Gastrocnemius medialis (tissue), 4 donors: ENCODE data around the gene NEMP2. TPM values are rescaled to one million over a fixed set of nuclear protein-coding genes. Genes with fewer than 3 reads are reported as not detected.
"Not testable (repeated sequence)": the region's sequence is repeated elsewhere in the genome, so short reads cannot be mapped to it uniquely, and the experiment has no call there.

Experiments
- ATAC-seq, 2 donors: fragments of 150-250 bp; one replicate each; pipeline ENCODE4 v1.9.1; 2016
- DNase-seq, 2 donors: peaks; one replicate each; pipeline ENCODE4 v3.0.0-alpha.2; 2019
- H3K27ac ChIP-seq, 4 donors: fragments of 200-600 bp; sonication (generic); 1 replicate in 1 of 4; 2 replicates in 3 of 4; pipeline ENCODE4 v1.5.1; 2016 to 2018; ENCODE audit warnings: mild to moderate bottlenecking in 2 of 4, moderate library complexity in 1 of 4
- H3K27me3 ChIP-seq, 3 donors: fragments of 200-600 bp; sonication (generic) in 2 of 3; 1 replicate in 1 of 3; 2 replicates in 2 of 3; pipeline versions ENCODE4 v1.5.1 to v1.6.0; 2016 to 2019; ENCODE audit warnings: mild to moderate bottlenecking in 1 of 3, moderate library complexity in 1 of 3
- H3K36me3 ChIP-seq, 2 donors: fragments of 200-600 bp; sonication (generic) in 1 of 2; one replicate each; pipeline ENCODE4 v1.5.1; 2017 to 2018
- H3K4me1 ChIP-seq, 2 donors: fragments of 200-600 bp; sonication (generic) in 1 of 2; one replicate each; pipeline ENCODE4 v1.5.1; 2016 to 2017; ENCODE audit warnings: mild to moderate bottlenecking in 2 of 2
- H3K4me3 ChIP-seq, 4 donors: fragments of 200-600 bp; sonication (generic) in 3 of 4; 1 replicate in 1 of 4; 2 replicates in 3 of 4; pipeline ENCODE4 v1.5.1; 2016 to 2019; ENCODE audit warnings: mild to moderate bottlenecking in 2 of 4
- H3K9me3 ChIP-seq, 3 donors: fragments of 200-600 bp; sonication (generic) in 2 of 3; 1 replicate in 1 of 3; 2 replicates in 2 of 3; pipeline ENCODE4 v1.5.1; 2016 to 2019
- POLR2A ChIP-seq, 2 donors: fragments of 450-650 bp; IDR thresholded peaks; one replicate each; pipeline ENCODE4 v1.6.1; 2017; ENCODE audit warnings: antibody characterized with exemption in 2 of 2, mild to moderate bottlenecking in 2 of 2, moderate library complexity in 2 of 2
- in situ Hi-C, 4 donors: fragments of 200-750 bp; cut with MboI; loops; one replicate each; pipeline versions ENCODE4 v1.15.0 to v1.8.0; 2017; ENCODE audit warnings: low sequenced_read_pairs in 4 of 4
- intact Hi-C: fragments of 100-400 bp; cut with DNase I; formaldehyde crosslinking; loops from one replicate; pipeline ENCODE4 v1.15.1; 2023; ENCODE audit warnings: low total_unique reads
- total RNA-seq, 4 donors: library from RNA; depleted of rRNA; stranded (reverse); fragments of >200 nt; gene quantifications; one replicate each; pipeline versions ENCODE4 v1.1.0 to v1.2.3, GENCODE V29; 2016
- TF ChIP-seq, protein P1 (sequence below), 5 experiments: fragments of 450-650 bp in 3 of 5; fragments of 200-600 bp in 2 of 5; sonication (generic) in 2 of 5; IDR thresholded peaks in 4 of 5; conservative IDR thresholded peaks in 1 of 5; 1 replicate in 4 of 5; 2 replicates in 1 of 5; pipeline ENCODE4 v1.5.1; 2016 to 2019; ENCODE audit warnings: antibody characterized with exemption in 5 of 5, mild to moderate bottlenecking in 3 of 5, moderate library complexity in 3 of 5

The NEMP2 gene
- total RNA-seq, 4 donors from 2014 or later, result 0.24 to 1.7 (median 1.3) TPM

- intact Hi-C loops, result loop anchor here (2.0 kb wide), 1 partner anchor 129 kb away; no protein-coding TSS in a partner anchor
- Histone ChIP-seq H3K27me3 (no peaks in the 10 kb centered on the region), H3K4me3 (no peak overlapping the region), H3K4me1 (no peaks in the 10 kb centered on the region), H3K9me3 (no peaks in the 10 kb centered on the region), H3K27ac (no peak overlapping the region), H3K36me3 (no peaks in the 10 kb centered on the region)
- DNase-seq (no peak), ATAC-seq (no peak)
- TF ChIP-seq, protein P1, sequence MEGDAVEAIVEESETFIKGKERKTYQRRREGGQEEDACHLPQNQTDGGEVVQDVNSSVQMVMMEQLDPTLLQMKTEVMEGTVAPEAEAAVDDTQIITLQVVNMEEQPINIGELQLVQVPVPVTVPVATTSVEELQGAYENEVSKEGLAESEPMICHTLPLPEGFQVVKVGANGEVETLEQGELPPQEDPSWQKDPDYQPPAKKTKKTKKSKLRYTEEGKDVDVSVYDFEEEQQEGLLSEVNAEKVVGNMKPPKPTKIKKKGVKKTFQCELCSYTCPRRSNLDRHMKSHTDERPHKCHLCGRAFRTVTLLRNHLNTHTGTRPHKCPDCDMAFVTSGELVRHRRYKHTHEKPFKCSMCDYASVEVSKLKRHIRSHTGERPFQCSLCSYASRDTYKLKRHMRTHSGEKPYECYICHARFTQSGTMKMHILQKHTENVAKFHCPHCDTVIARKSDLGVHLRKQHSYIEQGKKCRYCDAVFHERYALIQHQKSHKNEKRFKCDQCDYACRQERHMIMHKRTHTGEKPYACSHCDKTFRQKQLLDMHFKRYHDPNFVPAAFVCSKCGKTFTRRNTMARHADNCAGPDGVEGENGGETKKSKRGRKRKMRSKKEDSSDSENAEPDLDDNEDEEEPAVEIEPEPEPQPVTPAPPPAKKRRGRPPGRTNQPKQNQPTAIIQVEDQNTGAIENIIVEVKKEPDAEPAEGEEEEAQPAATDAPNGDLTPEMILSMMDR (IDR thresholded peaks at IDR 0.05 in 4 of 5, conservative IDR thresholded peaks at IDR 0.05 in 1 of 5), result no peak
- no peak for TF ChIP-seq POLR2A (IDR thresholded peaks at IDR 0.05)
- in situ Hi-C loops, result no loop called here
Measured at GRCh38 chr2:190513877-190514276, 20.6 kb downstream of the NEMP2 start.

GRCh38 chr2:190512539-190513095 is 21.9 kb downstream of the NEMP2 start:
- Histone ChIP-seq H3K27me3 (no peaks in the 10 kb centered on the region), H3K9me3 (no peaks in the 10 kb centered on the region), H3K27ac (no peak overlapping the region), H3K4me3 (no peak overlapping the region), H3K4me1 (no peaks in the 10 kb centered on the region), H3K36me3 (no peaks in the 10 kb centered on the region)
- DNase-seq (no peak), ATAC-seq (no peak)
- TF ChIP-seq, protein P1 (IDR thresholded peaks at IDR 0.05 in 4 of 5, conservative IDR thresholded peaks at IDR 0.05 in 1 of 5), result no peak
- no peak for TF ChIP-seq POLR2A (IDR thresholded peaks at IDR 0.05)
- in situ Hi-C loops, result no loop called here
- intact Hi-C loops, result loop anchor here (2.0 kb wide), 1 partner anchor 128 kb away; no protein-coding TSS in a partner anchor

DNA sequence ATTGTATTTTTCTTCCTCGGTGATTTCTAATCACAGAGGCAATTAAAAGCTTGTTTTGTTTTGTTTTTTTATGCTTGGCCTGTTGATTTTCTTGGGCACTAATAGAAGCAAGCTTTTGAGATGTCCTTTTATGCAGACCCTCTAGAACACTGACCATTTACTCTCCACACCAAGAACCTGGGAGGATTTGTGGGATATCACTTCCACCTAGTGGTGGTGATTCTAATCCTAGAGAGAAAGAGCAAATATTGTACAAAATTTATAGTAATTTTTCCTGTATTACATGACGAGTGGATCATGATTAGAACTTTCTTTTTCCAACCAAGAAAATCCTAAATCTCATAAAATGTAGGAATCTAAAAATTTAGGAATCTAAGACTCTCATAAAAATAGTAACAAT is 23.4 kb downstream of the NEMP2 start:
- TF ChIP-seq, protein P1 (IDR thresholded peaks at IDR 0.05 in 4 of 5, conservative IDR thresholded peaks at IDR 0.05 in 1 of 5), result peak in 3 of 5 experiments; percentile 6 to 35 (median 12)
- TF ChIP-seq POLR2A (IDR thresholded peaks at IDR 0.05), result no peak
- in situ Hi-C loops (no loop called here), intact Hi-C loops (no loop called here)
- Histone ChIP-seq H3K9me3 (no peaks in the 10 kb centered on the region), H3K4me1 (no peaks in the 10 kb centered on the region), H3K27me3 (no peaks in the 10 kb centered on the region), H3K27ac (no peak overlapping the region), H3K36me3 (no peaks in the 10 kb centered on the region), H3K4me3 (no peak overlapping the region)
- DNase-seq (no peak), ATAC-seq (no peak)

GRCh38 chr2:190509895-190510294 is 24.6 kb downstream of the NEMP2 start:
- H3K36me3 ChIP-seq, H3K4me3 ChIP-seq, DNase-seq, H3K4me1 ChIP-seq, in situ Hi-C loops, intact Hi-C loops, H3K27me3 ChIP-seq, H3K9me3 ChIP-seq, H3K27ac ChIP-seq, ATAC-seq: not testable (repeated sequence)

DNA sequence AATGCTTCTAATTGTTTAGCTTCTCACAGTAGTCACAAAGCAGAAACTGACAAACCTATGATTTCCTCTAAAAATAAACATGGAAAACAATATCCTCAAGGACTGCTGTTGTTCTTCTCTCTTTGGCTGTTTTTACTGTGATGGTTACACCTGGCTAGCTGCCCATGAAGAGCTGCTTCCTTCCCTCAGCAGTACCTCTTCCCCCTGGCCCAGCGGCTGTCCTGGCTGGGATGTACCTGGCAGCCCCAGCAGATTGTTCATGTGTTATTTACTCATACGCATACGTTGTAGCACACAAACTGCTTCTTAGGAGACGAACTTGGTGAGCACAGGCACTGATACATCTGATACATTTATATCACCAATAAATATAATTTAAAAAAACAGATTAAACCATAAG is 27.4 kb downstream of the NEMP2 start:
- in situ Hi-C loops (no loop called here), intact Hi-C loops (no loop called here)
- Histone ChIP-seq H3K27me3 (no peaks in the 10 kb centered on the region), H3K27ac (no peak overlapping the region), H3K4me3 (no peak overlapping the region), H3K9me3 (no peaks in the 10 kb centered on the region), H3K4me1 (no peaks in the 10 kb centered on the region), H3K36me3 (no peaks in the 10 kb centered on the region)
- TF ChIP-seq, protein P1 (IDR thresholded peaks at IDR 0.05 in 4 of 5, conservative IDR thresholded peaks at IDR 0.05 in 1 of 5), result no peak
- no peak for TF ChIP-seq POLR2A (IDR thresholded peaks at IDR 0.05)
- DNase-seq, result no peak
- no peak for ATAC-seq
